ENCODE data around the gene ZNF580.

The ZNF580 gene

GRCh38 chr19:55622242-55622969, 18.4 kb upstream of the ZNF580 start:
- no peak overlapping the region for H2AFZ ChIP-seq (ENCODE audit: low read depth, low read length)
- no peaks in the 10 kb centered on the region for H3K27me3 ChIP-seq (ENCODE audit: insufficient read depth, low read length)
- H3K4me1 ChIP-seq (ENCODE audit: insufficient read depth, low read length), result peaks cover 3% of the 10 kb centered on the region
- H3K36me3 ChIP-seq (ENCODE audit: insufficient read depth, low read length), result peaks cover 22% of the 10 kb centered on the region
- no peak overlapping the region for H3K4me3 ChIP-seq (ENCODE audit: low read length)
- H3K9me3 ChIP-seq (ENCODE audit: low read length), result no peaks in the 10 kb centered on the region

- no peak overlapping the region for H3K4me3 ChIP-seq (ENCODE audit: low read length)
- H3K27me3 ChIP-seq (ENCODE audit: insufficient read depth, low read length), result no peaks in the 10 kb centered on the region
- no peaks in the 10 kb centered on the region for H3K9me3 ChIP-seq (ENCODE audit: low read length)
- peaks cover 3% of the 10 kb centered on the region for H3K4me1 ChIP-seq (ENCODE audit: insufficient read depth, low read length)
- peaks cover 21% of the 10 kb centered on the region for H3K36me3 ChIP-seq (ENCODE audit: insufficient read depth, low read length)
- no peak overlapping the region for H2AFZ ChIP-seq (ENCODE audit: low read depth, low read length)
Measured at GRCh38 chr19:55623130-55623529, 17.7 kb upstream of the ZNF580 start.

- no peak overlapping the region for H2AFZ ChIP-seq (ENCODE audit: low read depth, low read length)
- H3K4me1 ChIP-seq (ENCODE audit: insufficient read depth, low read length), result peaks cover 3% of the 10 kb centered on the region
- no peaks in the 10 kb centered on the region for H3K27me3 ChIP-seq (ENCODE audit: insufficient read depth, low read length)
- H3K9me3 ChIP-seq (ENCODE audit: low read length), result no peaks in the 10 kb centered on the region
- peaks cover 21% of the 10 kb centered on the region for H3K36me3 ChIP-seq (ENCODE audit: insufficient read depth, low read length)
- peak overlapping the region; percentile 67 for H3K4me3 ChIP-seq (ENCODE audit: low read length)
Measured at GRCh38 chr19:55623561-55623960, 17.2 kb upstream of the ZNF580 start.

DNA sequence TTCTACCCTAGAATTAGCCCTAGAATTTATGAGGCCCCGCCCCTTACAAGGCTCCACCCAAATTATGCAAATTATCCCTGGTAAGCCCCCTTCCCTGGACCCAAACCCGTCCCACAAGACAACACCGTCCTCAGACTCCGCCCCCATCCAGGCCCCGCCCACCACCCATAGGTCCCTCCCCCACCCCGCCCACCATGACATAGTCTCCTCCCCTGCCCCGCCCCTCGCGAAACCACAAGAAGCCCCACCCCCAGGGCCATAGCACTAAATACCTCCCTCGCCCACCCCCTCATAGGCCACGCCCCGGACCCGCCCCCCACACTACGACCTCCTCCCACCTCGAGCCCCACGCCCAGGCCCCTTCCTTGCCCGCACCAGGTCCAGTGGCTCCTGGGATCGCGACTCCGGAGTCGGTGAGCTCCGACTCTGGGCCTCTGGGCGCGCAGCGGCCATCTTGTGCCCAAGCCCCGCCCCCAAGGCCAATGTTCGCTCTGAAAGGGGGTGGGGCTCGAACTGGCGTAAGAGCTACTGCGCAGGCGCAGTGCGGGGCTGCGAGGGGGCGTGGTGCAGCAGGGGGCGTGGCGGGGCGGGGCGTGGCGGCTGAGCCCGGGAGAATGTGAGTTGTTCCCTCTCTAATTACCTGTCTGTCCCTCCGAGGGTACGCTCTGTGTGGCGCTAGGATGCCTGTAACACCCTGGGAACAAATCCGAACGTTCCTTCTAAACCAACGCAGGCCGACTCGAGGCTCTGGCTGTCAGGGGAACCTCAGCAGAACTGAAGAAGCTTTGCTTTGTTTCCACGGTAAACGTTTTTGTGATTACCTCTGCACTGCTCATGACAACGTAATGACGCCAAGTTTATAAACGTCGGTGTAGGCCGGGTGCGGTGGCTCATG, 16.4 kb upstream of the ZNF580 start, which contains the start of gene ZNF784:
ZNF784 (minus strand) TSS at position 458 of the 895 bp plus-strand sequence; CDS start at position 453, 5 bp downstream.
- Histone ChIP-seq H3K27me3 (ENCODE audit: insufficient read depth, low read length) (no peaks in the 10 kb centered on the region), H2AFZ (ENCODE audit: low read depth, low read length) (peak within 1 kb of the TSS; percentile 44), H3K4me3 (ENCODE audit: low read length) (peak within 1 kb of the TSS; percentile 67), H3K36me3 (ENCODE audit: insufficient read depth, low read length) (peaks cover 21% of the 10 kb centered on the region), H3K9me3 (ENCODE audit: low read length) (no peaks in the 10 kb centered on the region), H3K4me1 (ENCODE audit: insufficient read depth, low read length) (peaks cover 3% of the 10 kb centered on the region)

- H3K9me3 ChIP-seq (ENCODE audit: low read length), result no peaks in the 10 kb centered on the region
- H3K27me3 ChIP-seq (ENCODE audit: insufficient read depth, low read length), result no peaks in the 10 kb centered on the region
- H2AFZ ChIP-seq (ENCODE audit: low read depth, low read length), result peak overlapping the region; percentile 44
- H3K4me1 ChIP-seq (ENCODE audit: insufficient read depth, low read length), result peaks cover 3% of the 10 kb centered on the region
- H3K4me3 ChIP-seq (ENCODE audit: low read length), result peak overlapping the region; percentile 67
- H3K36me3 ChIP-seq (ENCODE audit: insufficient read depth, low read length), result peaks cover 15% of the 10 kb centered on the region
Measured at GRCh38 chr19:55625004-55625326, 15.8 kb upstream of the ZNF580 start.

DNA sequence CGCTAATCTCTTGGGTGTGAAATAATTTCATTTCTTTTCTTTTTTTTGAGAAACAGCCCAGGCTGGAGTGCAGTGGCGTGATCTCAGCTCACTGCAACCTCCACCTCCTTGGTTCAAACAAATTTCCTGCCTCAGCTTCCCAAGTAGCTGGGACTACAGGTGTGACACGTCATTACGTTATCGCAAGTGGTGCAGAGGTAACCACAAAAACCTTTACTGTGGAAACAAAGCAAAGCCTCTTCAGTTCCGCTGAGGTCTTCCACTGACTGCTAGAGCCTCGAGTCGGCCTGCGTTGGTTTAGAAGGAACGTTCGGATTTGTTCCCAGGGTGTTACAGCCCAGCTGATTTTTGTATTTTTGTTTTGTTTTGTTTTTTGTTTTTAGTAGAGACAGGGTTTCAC, 14.5 kb upstream of the ZNF580 start:
- Histone ChIP-seq H3K9me3 (ENCODE audit: low read length) (no peaks in the 10 kb centered on the region), H2AFZ (ENCODE audit: low read depth, low read length) (no peak overlapping the region), H3K36me3 (ENCODE audit: insufficient read depth, low read length) (peaks cover 5% of the 10 kb centered on the region), H3K4me3 (ENCODE audit: low read length) (no peak overlapping the region), H3K27me3 (ENCODE audit: insufficient read depth, low read length) (no peaks in the 10 kb centered on the region), H3K4me1 (ENCODE audit: insufficient read depth, low read length) (peaks cover 3% of the 10 kb centered on the region)

DNA sequence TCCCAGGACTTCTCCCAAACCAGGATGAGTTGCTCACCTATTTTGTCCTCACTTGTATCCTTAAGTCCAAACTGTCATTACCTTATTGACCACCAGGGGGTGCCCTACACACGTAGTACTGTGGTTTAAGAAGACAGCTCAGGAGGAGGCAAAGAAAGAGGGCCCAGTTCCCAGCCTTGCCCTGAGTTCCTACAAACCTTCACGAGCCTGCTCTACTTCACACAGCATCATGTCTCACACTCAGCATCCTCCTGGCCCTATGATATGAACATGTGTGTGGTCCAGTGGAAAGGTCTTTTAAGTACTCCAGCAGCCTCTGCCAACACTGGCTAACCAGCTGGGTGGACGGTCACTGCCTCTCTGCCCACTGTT, 8.4 kb upstream of the ZNF580 start:
- H3K4me1 ChIP-seq (ENCODE audit: insufficient read depth, low read length), result peaks cover 17% of the 10 kb centered on the region
- H3K27me3 ChIP-seq (ENCODE audit: insufficient read depth, low read length), result no peaks in the 10 kb centered on the region
- no peaks in the 10 kb centered on the region for H3K36me3 ChIP-seq (ENCODE audit: insufficient read depth, low read length)
- no peak overlapping the region for H3K4me3 ChIP-seq (ENCODE audit: low read length)
- H3K9me3 ChIP-seq (ENCODE audit: low read length), result no peaks in the 10 kb centered on the region
- H2AFZ ChIP-seq (ENCODE audit: low read depth, low read length), result no peak overlapping the region

DNA sequence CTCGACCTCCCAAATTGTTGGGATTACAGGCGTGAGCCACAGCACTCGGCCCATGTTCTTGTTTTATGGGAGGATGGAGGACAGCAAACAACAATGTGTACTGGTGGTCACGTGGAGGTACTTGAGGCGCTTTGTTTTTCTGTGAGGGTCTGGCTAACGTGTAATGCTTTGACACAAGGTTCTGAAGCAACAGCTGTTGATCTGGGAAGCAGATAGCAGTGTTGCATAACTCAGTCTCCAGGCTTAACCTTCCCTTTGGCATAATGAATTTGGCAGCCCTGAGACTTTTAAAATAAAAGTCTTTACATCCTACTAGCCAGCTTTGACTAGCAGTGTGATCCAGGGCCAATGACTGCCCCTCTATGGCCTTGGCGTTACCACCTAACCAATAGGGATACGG, 6.9 kb upstream of the ZNF580 start:
- H3K36me3 ChIP-seq (ENCODE audit: insufficient read depth, low read length), result peaks cover 3% of the 10 kb centered on the region
- H2AFZ ChIP-seq (ENCODE audit: low read depth, low read length), result no peak overlapping the region
- H3K9me3 ChIP-seq (ENCODE audit: low read length), result no peaks in the 10 kb centered on the region
- H3K4me3 ChIP-seq (ENCODE audit: low read length), result peak overlapping the region; percentile 72
- H3K27me3 ChIP-seq (ENCODE audit: insufficient read depth, low read length), result no peaks in the 10 kb centered on the region
- H3K4me1 ChIP-seq (ENCODE audit: insufficient read depth, low read length), result peaks cover 17% of the 10 kb centered on the region

- Histone ChIP-seq H3K36me3 (ENCODE audit: insufficient read depth, low read length) (peaks cover 3% of the 10 kb centered on the region), H3K9me3 (ENCODE audit: low read length) (no peaks in the 10 kb centered on the region), H3K4me1 (ENCODE audit: insufficient read depth, low read length) (peaks cover 23% of the 10 kb centered on the region), H3K27me3 (ENCODE audit: insufficient read depth, low read length) (no peaks in the 10 kb centered on the region), H2AFZ (ENCODE audit: low read depth, low read length) (no peak overlapping the region), H3K4me3 (ENCODE audit: low read length) (peak overlapping the region; percentile 72)
Measured at GRCh38 chr19:55635334-55635717, 5.5 kb upstream of the ZNF580 start.

- Histone ChIP-seq H3K9me3 (ENCODE audit: low read length) (no peaks in the 10 kb centered on the region), H3K36me3 (ENCODE audit: insufficient read depth, low read length) (peaks cover 3% of the 10 kb centered on the region), H3K4me3 (ENCODE audit: low read length) (peak overlapping the region; percentile 72), H2AFZ (ENCODE audit: low read depth, low read length) (no peak overlapping the region), H3K4me1 (ENCODE audit: insufficient read depth, low read length) (peaks cover 26% of the 10 kb centered on the region), H3K27me3 (ENCODE audit: insufficient read depth, low read length) (no peaks in the 10 kb centered on the region)
Measured at GRCh38 chr19:55635856-55636440, 4.9 kb upstream of the ZNF580 start.

GRCh38 chr19:55636723-55637122, 4.1 kb upstream of the ZNF580 start:
- no peak overlapping the region for H2AFZ ChIP-seq (ENCODE audit: low read depth, low read length)
- H3K27me3 ChIP-seq (ENCODE audit: insufficient read depth, low read length), result no peaks in the 10 kb centered on the region
- peaks cover 3% of the 10 kb centered on the region for H3K36me3 ChIP-seq (ENCODE audit: insufficient read depth, low read length)
- peak overlapping the region; percentile 7 for H3K4me3 ChIP-seq (ENCODE audit: low read length)
- no peaks in the 10 kb centered on the region for H3K9me3 ChIP-seq (ENCODE audit: low read length)
- H3K4me1 ChIP-seq (ENCODE audit: insufficient read depth, low read length), result peaks cover 26% of the 10 kb centered on the region

- H3K9me3 ChIP-seq (ENCODE audit: low read length), result no peaks in the 10 kb centered on the region
- no peak overlapping the region for H2AFZ ChIP-seq (ENCODE audit: low read depth, low read length)
- peaks cover 3% of the 10 kb centered on the region for H3K36me3 ChIP-seq (ENCODE audit: insufficient read depth, low read length)
- no peaks in the 10 kb centered on the region for H3K27me3 ChIP-seq (ENCODE audit: insufficient read depth, low read length)
- H3K4me3 ChIP-seq (ENCODE audit: low read length), result no peak overlapping the region
- H3K4me1 ChIP-seq (ENCODE audit: insufficient read depth, low read length), result peaks cover 32% of the 10 kb centered on the region
Measured at GRCh38 chr19:55637534-55637933, 3.3 kb upstream of the ZNF580 start.

DNA sequence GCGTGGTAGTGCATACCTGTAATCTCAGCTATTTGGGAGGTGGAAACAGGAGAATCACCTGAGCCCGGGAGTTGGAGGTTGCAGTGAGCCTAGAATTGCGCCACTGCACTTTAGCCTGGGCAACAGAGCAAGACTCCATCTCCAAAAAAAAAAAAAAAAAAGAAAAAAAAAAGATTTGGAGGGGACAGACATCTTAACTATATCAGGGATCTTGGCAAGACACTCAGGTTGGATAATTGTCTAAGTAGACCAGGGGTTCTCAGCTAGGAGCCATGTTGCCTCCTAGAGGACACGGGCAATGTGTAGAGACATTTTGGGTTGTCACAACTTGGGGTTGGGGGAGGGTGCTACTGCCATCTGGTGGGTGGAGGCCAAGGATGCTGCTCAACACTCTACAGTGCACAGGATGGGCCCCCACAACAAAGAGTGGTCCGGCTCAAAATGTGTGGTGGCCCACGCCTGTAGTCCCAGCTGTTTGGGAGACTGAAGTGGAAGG, 1.9 kb upstream of the ZNF580 start:
- Histone ChIP-seq H3K4me3 (ENCODE audit: low read length) (no peak overlapping the region), H2AFZ (ENCODE audit: low read depth, low read length) (no peak overlapping the region), H3K27me3 (ENCODE audit: insufficient read depth, low read length) (no peaks in the 10 kb centered on the region), H3K36me3 (ENCODE audit: insufficient read depth, low read length) (peaks cover 3% of the 10 kb centered on the region), H3K4me1 (ENCODE audit: insufficient read depth, low read length) (peaks cover 42% of the 10 kb centered on the region), H3K9me3 (ENCODE audit: low read length) (no peaks in the 10 kb centered on the region)
